ENCODE measurements around the gene LDLRAD4. TPM values are rescaled to one million over a fixed set of nuclear protein-coding genes. Genes with fewer than 3 reads are reported as not detected.

Gene LDLRAD4
- total RNA-seq, 1 experiment from 2014 or later: 1.7 TPM

GRCh38 chr18:13625355-13625754 lies 406.8 kb downstream of the LDLRAD4 start:
- intact Hi-C loops (cut with micrococcal nuclease; ENCODE audit: unreplicated experiment): no loop called here
- no peak for DNase-seq
- Histone ChIP-seq H2AFZ (no peak overlapping the region), H3K27me3 (ENCODE audit: insufficient read depth, low read depth) (peaks cover 76% of the 10 kb centered on the region), H3K27ac (no peak overlapping the region), H3K4me3 (no peak overlapping the region), H3K4me2 (no peak overlapping the region), H3K36me3 (ENCODE audit: low read depth) (no peaks in the 10 kb centered on the region), H3K4me1 (replicated peaks; ENCODE audit: insufficient read depth) (no peaks in the 10 kb centered on the region), H3K79me2 (ENCODE audit: low read depth) (no peaks in the 10 kb centered on the region), H3K9me3 (ENCODE audit: insufficient read depth, low read depth) (no peaks in the 10 kb centered on the region), H3K9me2 (ENCODE audit: insufficient read depth) (no peaks in the 10 kb centered on the region), H4K20me1 (ENCODE audit: insufficient read depth) (no peaks in the 10 kb centered on the region), H3F3A (ENCODE audit: insufficient read depth, low read depth) (no peaks in the 10 kb centered on the region)
- ChIA-PET POLR2A (ENCODE audit: unreplicated experiment) (no interaction called here), CTCF (no interaction called here)
- no TSS peak for BruUV-seq (replicated peaks)
- TF ChIP-seq CTCF (conservative IDR thresholded peaks at IDR 0.05) (no peak), EZH2 (IDR thresholded peaks at IDR 0.05; ENCODE audit: low read depth) (no peak)

- no peak overlapping the region for H3K4me3 ChIP-seq
- intact Hi-C loops (cut with micrococcal nuclease; ENCODE audit: unreplicated experiment): no loop called here
- ChIA-PET CTCF (no interaction called here), POLR2A (ENCODE audit: unreplicated experiment) (interaction anchor here (0.6 kb wide), 1 partner anchor 320 kb away, joined by 5 read pairs; no protein-coding TSS in a partner anchor)
- H3K36me3 ChIP-seq (ENCODE audit: low read depth): no peaks in the 10 kb centered on the region
- H3K79me2 ChIP-seq (ENCODE audit: low read depth): no peaks in the 10 kb centered on the region
- H3K4me2 ChIP-seq: no peak overlapping the region
- no peak overlapping the region for H2AFZ ChIP-seq
- no peak overlapping the region for H3K27ac ChIP-seq
- no peaks in the 10 kb centered on the region for H3K9me3 ChIP-seq (ENCODE audit: insufficient read depth, low read depth)
- no peaks in the 10 kb centered on the region for H3K4me1 ChIP-seq (replicated peaks; ENCODE audit: insufficient read depth)
- DNase-seq: no peak
- no peaks in the 10 kb centered on the region for H4K20me1 ChIP-seq (ENCODE audit: insufficient read depth)
- H3F3A ChIP-seq (ENCODE audit: insufficient read depth, low read depth): no peaks in the 10 kb centered on the region
- peaks cover 69% of the 10 kb centered on the region for H3K27me3 ChIP-seq (ENCODE audit: insufficient read depth, low read depth)
- no peaks in the 10 kb centered on the region for H3K9me2 ChIP-seq (ENCODE audit: insufficient read depth)
- no TSS peak for BruUV-seq (replicated peaks)
- no peak for TF ChIP-seq CTCF (conservative IDR thresholded peaks at IDR 0.05)
- no peak for TF ChIP-seq EZH2 (IDR thresholded peaks at IDR 0.05; ENCODE audit: low read depth)
Observed at GRCh38 chr18:13625843-13626543, 407.4 kb downstream of the LDLRAD4 start.

GRCh38 chr18:13626544-13626908 lies 408.0 kb downstream of the LDLRAD4 start:
- Histone ChIP-seq H2AFZ (no peak overlapping the region), H3K36me3 (ENCODE audit: low read depth) (no peaks in the 10 kb centered on the region), H3K27me3 (ENCODE audit: insufficient read depth, low read depth) (peaks cover 67% of the 10 kb centered on the region), H3K4me1 (replicated peaks; ENCODE audit: insufficient read depth) (no peaks in the 10 kb centered on the region), H3K27ac (no peak overlapping the region), H3K9me2 (ENCODE audit: insufficient read depth) (no peaks in the 10 kb centered on the region), H3K79me2 (ENCODE audit: low read depth) (no peaks in the 10 kb centered on the region), H3K4me2 (no peak overlapping the region), H3K4me3 (no peak overlapping the region), H3K9me3 (ENCODE audit: insufficient read depth, low read depth) (no peaks in the 10 kb centered on the region), H3F3A (ENCODE audit: insufficient read depth, low read depth) (no peaks in the 10 kb centered on the region), H4K20me1 (ENCODE audit: insufficient read depth) (no peaks in the 10 kb centered on the region)
- ChIA-PET POLR2A (ENCODE audit: unreplicated experiment) (no interaction called here), CTCF (no interaction called here)
- no TSS peak for BruUV-seq (replicated peaks)
- no peak for DNase-seq
- intact Hi-C loops (cut with micrococcal nuclease; ENCODE audit: unreplicated experiment): no loop called here
- TF ChIP-seq CTCF (conservative IDR thresholded peaks at IDR 0.05): no peak
- TF ChIP-seq EZH2 (IDR thresholded peaks at IDR 0.05; ENCODE audit: low read depth): no peak

Data from PC-9 (cell line).